ENCODE results near the gene JAK1.

Gene JAK1

DNA sequence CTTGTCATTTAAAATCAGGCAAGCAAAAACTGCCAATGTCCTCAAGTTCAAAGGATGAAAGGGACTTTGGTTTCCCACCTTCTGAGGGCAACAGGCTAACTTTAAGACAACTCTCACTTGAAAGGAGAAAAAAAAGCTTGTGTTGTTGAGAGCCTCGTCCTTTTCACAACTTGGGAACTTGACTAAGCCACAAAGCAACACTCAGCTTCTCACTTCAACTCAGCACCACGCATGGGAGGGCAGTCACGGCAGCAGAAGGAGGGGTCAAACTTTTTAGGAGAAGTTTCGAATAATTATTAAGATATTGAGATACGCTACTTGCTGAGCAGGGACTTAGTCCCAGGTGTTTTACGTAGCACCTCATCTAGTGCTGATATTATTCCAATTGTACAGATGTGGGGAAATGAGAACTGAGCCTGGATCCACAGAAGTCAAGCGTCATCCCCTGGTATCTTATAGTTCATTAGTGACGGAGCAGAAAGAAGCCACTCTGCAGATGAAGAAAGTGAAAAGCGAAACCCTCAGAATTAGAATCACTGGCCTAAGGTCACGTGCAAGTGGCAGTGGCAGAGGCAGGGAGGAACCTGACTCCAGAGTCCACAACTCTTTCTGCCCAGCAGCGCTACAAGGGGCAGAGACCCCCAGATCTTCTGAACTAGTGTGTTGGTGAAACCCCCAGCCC lies 83.6 kb downstream of the JAK1 start:
- Histone ChIP-seq H3K27me3 (ENCODE audit: insufficient read depth, low read length, poor library complexity, severe bottlenecking) (no peaks in the 10 kb centered on the region), H3K9ac (ENCODE audit: low read depth, low read length, poor library complexity, severe bottlenecking) (no peak overlapping the region), H2AFZ (ENCODE audit: low read length) (no peak overlapping the region), H3K79me2 (ENCODE audit: insufficient read depth, low read length) (peaks cover 35% of the 10 kb centered on the region), H3K4me2 (ENCODE audit: low read depth, low read length, poor library complexity, severe bottlenecking) (no peak overlapping the region), H3K9me2 (replicated peaks; ENCODE audit: low read depth, low read length) (no peaks in the 10 kb centered on the region), H3K36me3 (ENCODE audit: insufficient read depth, low read length) (peaks cover 65% of the 10 kb centered on the region), H3K9me3 (ENCODE audit: insufficient read depth, low read depth, low read length) (no peaks in the 10 kb centered on the region), H3K4me1 (ENCODE audit: insufficient read depth, low read length, poor library complexity, severe bottlenecking) (peaks cover 2% of the 10 kb centered on the region), H3F3A (ENCODE audit: low read depth) (no peaks in the 10 kb centered on the region), H3K4me3 (ENCODE audit: low read length, poor library complexity, severe bottlenecking) (no peak overlapping the region), H4K20me1 (ENCODE audit: insufficient read depth, low read length, poor library complexity, severe bottlenecking) (peaks cover 14% of the 10 kb centered on the region)
- TF ChIP-seq, protein P1, sequence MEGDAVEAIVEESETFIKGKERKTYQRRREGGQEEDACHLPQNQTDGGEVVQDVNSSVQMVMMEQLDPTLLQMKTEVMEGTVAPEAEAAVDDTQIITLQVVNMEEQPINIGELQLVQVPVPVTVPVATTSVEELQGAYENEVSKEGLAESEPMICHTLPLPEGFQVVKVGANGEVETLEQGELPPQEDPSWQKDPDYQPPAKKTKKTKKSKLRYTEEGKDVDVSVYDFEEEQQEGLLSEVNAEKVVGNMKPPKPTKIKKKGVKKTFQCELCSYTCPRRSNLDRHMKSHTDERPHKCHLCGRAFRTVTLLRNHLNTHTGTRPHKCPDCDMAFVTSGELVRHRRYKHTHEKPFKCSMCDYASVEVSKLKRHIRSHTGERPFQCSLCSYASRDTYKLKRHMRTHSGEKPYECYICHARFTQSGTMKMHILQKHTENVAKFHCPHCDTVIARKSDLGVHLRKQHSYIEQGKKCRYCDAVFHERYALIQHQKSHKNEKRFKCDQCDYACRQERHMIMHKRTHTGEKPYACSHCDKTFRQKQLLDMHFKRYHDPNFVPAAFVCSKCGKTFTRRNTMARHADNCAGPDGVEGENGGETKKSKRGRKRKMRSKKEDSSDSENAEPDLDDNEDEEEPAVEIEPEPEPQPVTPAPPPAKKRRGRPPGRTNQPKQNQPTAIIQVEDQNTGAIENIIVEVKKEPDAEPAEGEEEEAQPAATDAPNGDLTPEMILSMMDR (conservative IDR thresholded peaks at IDR 0.05; ENCODE audit: low read length): no peak
- no peak for TF ChIP-seq EZH2phosphoT487 (IDR thresholded peaks at IDR 0.05; ENCODE audit: borderline replicate concordance)

DNA sequence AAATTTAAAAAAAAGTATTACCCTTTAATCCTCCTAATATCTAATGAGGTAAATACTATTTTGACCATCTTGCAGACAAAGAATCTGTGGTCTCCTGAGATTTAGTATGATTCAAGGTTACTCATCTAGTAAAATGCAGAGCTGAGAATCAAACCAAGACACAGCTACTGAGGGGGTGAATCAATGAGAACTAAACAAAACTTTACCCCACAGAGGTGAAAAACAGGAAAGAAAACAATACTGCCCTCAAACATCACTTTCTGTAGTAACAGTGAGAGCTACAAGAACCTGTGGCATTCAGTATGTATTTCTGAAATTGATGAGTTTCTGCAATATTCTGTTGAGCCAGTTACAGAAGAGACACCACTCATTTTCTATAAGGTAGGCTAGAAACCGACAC lies 85.1 kb downstream of the JAK1 start:
- Histone ChIP-seq H3K36me3 (ENCODE audit: insufficient read depth, low read length) (peaks cover 79% of the 10 kb centered on the region), H4K20me1 (ENCODE audit: insufficient read depth, low read length, poor library complexity, severe bottlenecking) (peaks cover 10% of the 10 kb centered on the region), H2AFZ (ENCODE audit: low read length) (no peak overlapping the region), H3K4me3 (ENCODE audit: low read length, poor library complexity, severe bottlenecking) (no peak overlapping the region), H3K27me3 (ENCODE audit: insufficient read depth, low read length, poor library complexity, severe bottlenecking) (no peaks in the 10 kb centered on the region), H3F3A (ENCODE audit: low read depth) (no peaks in the 10 kb centered on the region), H3K9me3 (ENCODE audit: insufficient read depth, low read depth, low read length) (no peaks in the 10 kb centered on the region), H3K4me2 (ENCODE audit: low read depth, low read length, poor library complexity, severe bottlenecking) (no peak overlapping the region), H3K9ac (ENCODE audit: low read depth, low read length, poor library complexity, severe bottlenecking) (no peak overlapping the region), H3K79me2 (ENCODE audit: insufficient read depth, low read length) (peaks cover 22% of the 10 kb centered on the region), H3K4me1 (ENCODE audit: insufficient read depth, low read length, poor library complexity, severe bottlenecking) (peaks cover 10% of the 10 kb centered on the region), H3K9me2 (replicated peaks; ENCODE audit: low read depth, low read length) (no peaks in the 10 kb centered on the region)
- TF ChIP-seq, protein P1 (conservative IDR thresholded peaks at IDR 0.05; ENCODE audit: low read length): no peak
- no peak for TF ChIP-seq EZH2phosphoT487 (IDR thresholded peaks at IDR 0.05; ENCODE audit: borderline replicate concordance)

GRCh38 chr1:64880449-64880848 lies 85.9 kb downstream of the JAK1 start:
- no peak for TF ChIP-seq EZH2phosphoT487 (IDR thresholded peaks at IDR 0.05; ENCODE audit: borderline replicate concordance)
- TF ChIP-seq, protein P1 (conservative IDR thresholded peaks at IDR 0.05; ENCODE audit: low read length): no peak
- peaks cover 7% of the 10 kb centered on the region for H4K20me1 ChIP-seq (ENCODE audit: insufficient read depth, low read length, poor library complexity, severe bottlenecking)
- no peaks in the 10 kb centered on the region for H3F3A ChIP-seq (ENCODE audit: low read depth)
- no peaks in the 10 kb centered on the region for H3K9me2 ChIP-seq (replicated peaks; ENCODE audit: low read depth, low read length)
- no peak overlapping the region for H3K4me3 ChIP-seq (ENCODE audit: low read length, poor library complexity, severe bottlenecking)
- H3K9ac ChIP-seq (ENCODE audit: low read depth, low read length, poor library complexity, severe bottlenecking): no peak overlapping the region
- no peaks in the 10 kb centered on the region for H3K9me3 ChIP-seq (ENCODE audit: insufficient read depth, low read depth, low read length)
- H3K36me3 ChIP-seq (ENCODE audit: insufficient read depth, low read length): peaks cover 87% of the 10 kb centered on the region
- H2AFZ ChIP-seq (ENCODE audit: low read length): no peak overlapping the region
- H3K4me1 ChIP-seq (ENCODE audit: insufficient read depth, low read length, poor library complexity, severe bottlenecking): peaks cover 10% of the 10 kb centered on the region
- H3K79me2 ChIP-seq (ENCODE audit: insufficient read depth, low read length): peaks cover 13% of the 10 kb centered on the region; the same call in 1 of the 2 replicates
- H3K4me2 ChIP-seq (ENCODE audit: low read depth, low read length, poor library complexity, severe bottlenecking): no peak overlapping the region
- H3K27me3 ChIP-seq (ENCODE audit: insufficient read depth, low read length, poor library complexity, severe bottlenecking): no peaks in the 10 kb centered on the region

All from Loucy (cell line).